Measurements from ENCODE around the gene ADGRG6.
"Not testable (repeated sequence)": the region's sequence is repeated elsewhere in the genome, so short reads cannot be mapped to it uniquely, and the experiment has no call there.

ADGRG6 gene

GRCh38 chr6:142411145-142411544, 109.3 kb downstream of the ADGRG6 start:
- DNase-seq (ENCODE audit: low read depth), result no peak

DNA sequence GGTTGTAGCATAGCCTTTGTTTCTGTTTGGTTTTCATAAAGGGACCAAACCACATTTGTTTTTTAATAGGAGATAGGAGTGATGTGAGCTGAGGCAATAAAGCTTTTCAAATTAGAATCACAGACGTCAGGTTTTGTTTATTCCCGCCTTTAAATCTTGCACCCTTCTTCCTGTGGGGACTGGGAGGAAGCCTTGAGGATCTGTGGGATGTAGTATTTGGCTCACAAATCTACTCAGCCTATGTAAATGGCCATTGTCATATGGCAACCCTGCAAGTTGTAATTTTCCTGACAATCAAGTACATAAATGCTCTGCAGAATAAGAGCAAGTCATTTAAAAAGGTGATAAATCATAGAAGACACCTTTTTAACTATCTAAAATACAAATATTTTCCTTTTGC, 110.4 kb downstream of the ADGRG6 start:
- DNase-seq (ENCODE audit: low read depth), result no peak

- DNase-seq (ENCODE audit: low read depth), result no peak
Measured at GRCh38 chr6:142412658-142413057, 110.9 kb downstream of the ADGRG6 start.

GRCh38 chr6:142413111-142413510, 111.3 kb downstream of the ADGRG6 start:
- peak; percentile 59 for DNase-seq (ENCODE audit: low read depth)

DNA sequence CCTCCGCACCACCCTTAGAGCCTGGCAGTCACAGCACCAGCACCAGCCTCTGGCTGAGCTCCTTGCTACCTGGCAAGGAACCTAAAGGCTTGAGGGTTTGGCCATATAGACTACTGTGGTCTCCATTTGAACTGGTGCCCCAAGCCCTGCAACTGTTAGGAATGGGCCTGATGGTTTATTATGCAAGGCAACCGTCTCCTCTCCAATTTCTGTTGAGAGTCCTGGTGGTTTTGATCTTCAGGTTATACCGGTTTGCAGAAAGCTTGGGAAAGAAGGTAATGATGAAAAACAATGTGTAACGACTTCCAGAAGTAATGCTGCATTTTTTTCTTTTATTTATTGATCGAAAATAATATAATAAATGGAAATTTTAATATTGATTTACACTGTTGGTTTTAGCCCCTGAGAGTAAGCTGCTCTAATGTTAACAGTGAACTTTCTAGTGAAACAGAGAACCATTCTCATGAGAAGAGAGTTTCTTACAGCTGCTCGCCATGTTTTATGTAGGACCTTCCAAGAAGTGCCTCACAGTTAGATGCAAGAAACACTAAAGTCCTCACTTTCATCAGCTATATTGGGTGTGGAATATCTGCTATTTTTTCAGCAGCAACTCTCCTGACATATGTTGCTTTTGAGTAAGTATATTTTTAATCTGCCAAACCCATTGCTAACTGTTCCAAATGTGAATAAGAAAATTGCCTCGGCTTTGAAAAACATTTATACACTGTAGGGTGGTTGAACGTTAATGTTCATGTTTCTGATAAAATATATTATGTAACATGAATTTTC, 112.8 kb downstream of the ADGRG6 start:
- no peak for DNase-seq (ENCODE audit: low read depth)

GRCh38 chr6:142416179-142416578, 114.4 kb downstream of the ADGRG6 start:
- DNase-seq (ENCODE audit: low read depth), result peak; percentile 97

DNA sequence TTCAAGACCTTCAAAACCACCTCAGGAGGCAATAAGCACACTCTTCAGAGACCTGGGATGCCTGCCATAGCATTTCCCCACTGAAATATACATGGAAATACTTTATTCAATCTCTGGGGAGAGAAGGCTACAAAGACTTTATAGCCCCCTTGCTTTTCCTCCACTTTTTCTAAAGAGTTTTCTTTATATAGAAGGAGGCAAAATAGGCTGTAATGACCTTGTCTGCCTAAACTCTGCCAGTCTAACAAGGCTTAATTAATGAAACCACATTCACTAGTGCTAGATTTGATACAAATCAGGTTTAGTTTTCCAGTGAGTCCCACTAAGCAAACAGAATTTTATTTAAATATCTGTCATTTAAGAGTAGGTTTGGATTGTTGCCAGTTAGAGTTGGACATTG, 114.9 kb downstream of the ADGRG6 start:
- DNase-seq (ENCODE audit: low read depth), result no peak

- DNase-seq (ENCODE audit: low read depth), result no peak
Measured at GRCh38 chr6:142417331-142417750, 115.5 kb downstream of the ADGRG6 start.

- no peak for DNase-seq (ENCODE audit: low read depth)
Measured at GRCh38 chr6:142419071-142419470, 117.3 kb downstream of the ADGRG6 start.

DNA sequence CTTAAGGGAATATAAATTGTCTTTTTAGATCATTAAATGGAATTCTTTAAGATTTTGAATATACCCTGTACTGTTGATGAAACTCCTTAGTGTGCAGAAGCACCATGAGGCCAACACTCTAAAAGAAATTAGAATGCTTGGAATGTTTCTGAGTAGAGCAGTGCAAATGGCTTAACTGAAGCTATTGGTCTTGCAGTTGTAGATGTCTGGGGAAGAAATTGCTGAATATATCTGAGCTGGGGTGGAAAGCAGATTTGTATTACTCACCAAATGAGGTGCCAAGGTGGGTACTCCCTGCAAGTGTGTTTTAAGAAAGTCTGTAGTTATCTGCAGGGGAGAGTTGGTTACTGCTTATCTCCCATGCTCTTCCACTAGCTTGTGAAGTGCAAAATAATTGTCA, 119.0 kb downstream of the ADGRG6 start:
- DNase-seq (ENCODE audit: low read depth), result no peak

DNA sequence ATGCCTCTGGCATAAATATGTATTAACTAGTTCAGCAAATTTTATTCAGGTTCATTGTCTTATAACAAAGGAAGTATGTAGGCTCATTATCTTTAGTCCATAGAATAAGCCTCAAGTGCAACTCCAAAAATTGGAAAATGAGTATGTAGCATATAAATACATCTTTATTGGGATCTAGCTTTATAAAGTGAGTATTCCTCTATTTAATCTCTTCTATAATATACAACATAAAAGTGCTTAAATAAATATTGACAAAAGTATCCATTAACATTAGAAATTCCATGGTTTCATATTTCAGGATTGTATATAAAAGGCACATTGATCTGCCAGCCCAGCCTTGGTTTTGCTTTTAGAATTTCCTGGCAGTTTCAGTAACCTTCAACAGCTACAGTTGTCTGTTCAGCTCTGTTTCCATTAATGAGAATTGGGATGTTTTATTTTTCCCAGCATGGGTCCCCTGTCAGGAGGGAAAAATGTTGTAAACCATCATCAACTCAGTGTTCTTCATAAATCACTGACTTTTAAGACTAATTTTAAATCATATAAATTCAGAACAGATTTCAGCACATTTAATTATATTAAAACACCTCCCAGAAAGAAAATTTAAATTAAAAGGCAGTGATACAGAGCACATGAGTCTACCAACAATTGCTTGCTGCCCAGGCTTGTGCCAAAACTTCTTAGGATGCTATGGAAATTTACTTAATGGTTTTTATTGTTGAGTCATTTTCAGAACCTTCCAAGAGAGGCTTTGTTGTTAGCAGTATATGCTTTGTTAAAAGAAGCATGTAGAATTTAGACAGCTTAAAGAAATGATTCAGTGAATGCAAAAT, 119.7 kb downstream of the ADGRG6 start:
- no peak for DNase-seq (ENCODE audit: low read depth)

- not testable (repeated sequence) for DNase-seq (ENCODE audit: low read depth)
Measured at GRCh38 chr6:142426444-142427132, 124.8 kb downstream of the ADGRG6 start.

- not testable (repeated sequence) for DNase-seq (ENCODE audit: low read depth)
Measured at GRCh38 chr6:142428468-142428867, 126.7 kb downstream of the ADGRG6 start.

DNA sequence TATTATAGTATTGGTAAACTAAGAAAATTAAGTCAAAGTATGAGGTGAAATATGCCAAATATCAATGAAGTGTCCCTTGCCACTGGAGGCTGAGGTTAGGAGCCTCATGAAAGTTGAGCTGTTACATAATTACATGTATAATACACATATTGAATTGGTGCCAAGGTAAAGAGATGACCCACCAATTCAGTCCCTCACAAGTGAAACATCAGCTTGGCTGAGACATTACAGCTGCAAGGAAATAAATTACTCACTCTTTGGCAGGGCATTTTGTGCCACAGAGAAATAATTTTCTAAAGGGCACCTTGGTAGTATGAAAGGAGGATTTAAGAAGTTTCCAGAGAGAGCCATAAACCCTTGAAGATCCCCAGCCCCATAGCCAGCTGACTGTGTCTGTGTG, 127.4 kb downstream of the ADGRG6 start:
- DNase-seq (ENCODE audit: low read depth), result no peak

DNA sequence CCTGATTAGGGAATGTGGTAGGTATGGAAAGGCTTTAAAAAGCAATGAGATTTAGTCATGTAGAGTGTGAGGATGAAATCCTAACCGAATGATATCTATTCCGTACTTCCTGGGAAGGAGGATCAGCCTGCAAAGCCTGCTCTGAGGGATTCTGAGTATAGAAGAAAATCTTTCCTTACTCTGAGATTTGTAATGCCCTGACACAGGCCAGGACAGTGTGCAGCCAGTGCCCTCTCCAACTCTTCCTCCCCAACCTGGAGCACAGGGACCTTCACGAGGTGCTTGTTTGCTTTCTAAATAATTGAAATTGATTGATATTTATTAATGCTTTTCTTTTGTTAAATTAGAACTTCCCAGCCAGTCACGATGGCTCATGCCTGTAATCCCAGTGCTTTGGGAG, 131.6 kb downstream of the ADGRG6 start:
- DNase-seq (ENCODE audit: low read depth), result no peak

DNA sequence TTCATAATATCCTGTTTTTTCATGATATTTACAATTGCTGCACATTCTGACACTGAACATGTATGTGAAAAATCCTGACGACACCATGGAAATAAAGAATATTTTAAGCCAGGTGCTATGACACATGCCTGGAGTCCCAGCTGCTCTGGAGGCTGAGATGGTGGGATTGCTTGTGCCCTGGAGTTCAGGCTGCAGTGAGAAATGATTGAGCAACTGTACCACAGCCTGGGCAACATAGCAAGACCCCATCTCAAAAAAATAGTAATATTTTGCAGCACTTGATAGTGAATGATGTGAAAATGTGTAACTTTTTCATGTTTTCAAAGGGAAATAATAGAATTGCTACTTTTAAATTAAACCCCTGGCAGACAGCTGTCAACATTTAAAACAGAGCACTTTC, 137.1 kb downstream of the ADGRG6 start:
- DNase-seq (ENCODE audit: low read depth), result no peak

- no peak for DNase-seq (ENCODE audit: low read depth)
Measured at GRCh38 chr6:142440600-142441293, 138.9 kb downstream of the ADGRG6 start.

DNA sequence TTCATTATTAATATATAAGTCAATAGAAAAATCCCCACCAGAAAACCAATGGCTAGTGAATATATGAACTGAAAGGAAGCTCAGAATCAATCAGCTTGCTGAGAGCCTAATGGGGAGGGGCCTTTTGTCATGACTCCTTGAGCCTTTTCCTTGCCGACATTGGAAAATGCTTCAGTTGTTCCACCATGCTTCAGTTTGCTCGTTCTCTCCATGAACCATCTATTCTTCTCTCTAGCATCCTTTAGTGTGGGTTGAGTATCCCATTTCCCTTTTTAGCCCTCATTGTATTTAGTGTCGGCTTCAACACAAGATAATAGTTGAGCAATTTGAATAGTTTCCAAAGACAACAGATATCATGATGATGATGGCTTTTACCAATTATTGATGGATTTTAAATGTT, 139.9 kb downstream of the ADGRG6 start:
- no peak for DNase-seq (ENCODE audit: low read depth)

- DNase-seq (ENCODE audit: low read depth), result no peak
Measured at GRCh38 chr6:142443102-142443501, 141.3 kb downstream of the ADGRG6 start.

DNA sequence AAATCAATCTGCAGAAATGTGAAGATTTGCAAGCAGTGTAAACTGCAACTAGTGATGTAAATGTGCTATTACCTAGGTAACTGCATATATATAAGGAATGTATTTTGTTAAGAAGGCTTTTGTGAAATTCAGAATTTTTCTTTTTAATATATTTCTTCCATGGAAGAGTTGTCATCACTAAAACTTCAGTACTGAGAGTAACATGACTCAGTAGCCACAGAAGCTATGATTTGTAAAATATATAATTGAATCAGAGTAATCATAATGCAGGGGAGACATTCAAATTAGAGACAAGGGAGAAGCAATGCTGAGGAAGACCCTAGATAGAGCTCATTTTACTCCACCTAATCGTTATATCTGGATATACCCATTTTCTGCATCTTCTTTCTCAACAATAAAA, 141.7 kb downstream of the ADGRG6 start:
- DNase-seq (ENCODE audit: low read depth), result no peak

- no peak for DNase-seq (ENCODE audit: low read depth)
Measured at GRCh38 chr6:142444376-142444775, 142.6 kb downstream of the ADGRG6 start.

DNA sequence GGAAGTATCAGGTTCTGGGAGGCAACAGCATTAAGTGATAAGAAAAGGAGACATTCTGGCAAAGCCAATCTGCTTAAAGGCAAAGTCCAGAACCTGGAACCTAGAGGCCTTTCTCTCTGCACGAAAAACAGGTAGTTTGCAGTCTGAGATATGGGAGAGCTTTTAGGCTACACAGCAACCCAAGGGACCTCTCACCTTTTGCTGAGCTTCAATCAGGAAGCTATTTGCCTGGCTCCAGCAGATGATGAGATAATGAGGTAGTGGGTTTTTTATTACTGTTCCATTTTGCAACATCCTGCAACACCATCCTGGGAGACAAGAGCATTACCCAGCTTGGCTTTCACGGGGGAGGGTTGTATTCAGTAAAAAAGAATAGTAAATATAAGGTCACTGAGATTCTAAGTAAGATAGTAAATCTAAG, 143.1 kb downstream of the ADGRG6 start:
- DNase-seq (ENCODE audit: low read depth), result no peak
